ENCODE results near the gene RBCK1. TPM values are rescaled to one million over a fixed set of nuclear protein-coding genes. Genes with fewer than 3 reads are reported as not detected.

The RBCK1 gene
- total and polyA plus RNA-seq, 9 donors: 53.5 to 86.9 (median 76.6) TPM

GRCh38 chr20:469746-470490 lies 61.8 kb downstream of the RBCK1 start:
- TF ChIP-seq, protein P1, sequence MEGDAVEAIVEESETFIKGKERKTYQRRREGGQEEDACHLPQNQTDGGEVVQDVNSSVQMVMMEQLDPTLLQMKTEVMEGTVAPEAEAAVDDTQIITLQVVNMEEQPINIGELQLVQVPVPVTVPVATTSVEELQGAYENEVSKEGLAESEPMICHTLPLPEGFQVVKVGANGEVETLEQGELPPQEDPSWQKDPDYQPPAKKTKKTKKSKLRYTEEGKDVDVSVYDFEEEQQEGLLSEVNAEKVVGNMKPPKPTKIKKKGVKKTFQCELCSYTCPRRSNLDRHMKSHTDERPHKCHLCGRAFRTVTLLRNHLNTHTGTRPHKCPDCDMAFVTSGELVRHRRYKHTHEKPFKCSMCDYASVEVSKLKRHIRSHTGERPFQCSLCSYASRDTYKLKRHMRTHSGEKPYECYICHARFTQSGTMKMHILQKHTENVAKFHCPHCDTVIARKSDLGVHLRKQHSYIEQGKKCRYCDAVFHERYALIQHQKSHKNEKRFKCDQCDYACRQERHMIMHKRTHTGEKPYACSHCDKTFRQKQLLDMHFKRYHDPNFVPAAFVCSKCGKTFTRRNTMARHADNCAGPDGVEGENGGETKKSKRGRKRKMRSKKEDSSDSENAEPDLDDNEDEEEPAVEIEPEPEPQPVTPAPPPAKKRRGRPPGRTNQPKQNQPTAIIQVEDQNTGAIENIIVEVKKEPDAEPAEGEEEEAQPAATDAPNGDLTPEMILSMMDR (IDR thresholded peaks at IDR 0.05): no peak
- TF ChIP-seq POLR2A (IDR thresholded peaks at IDR 0.05) (no peak), EP300 (IDR thresholded peaks at IDR 0.05) (no peak)
- no peak overlapping the region for H3K27ac ChIP-seq
- 60 to 77% (median 68%) methylated on average over 8 of the region's 8 CpGs for WGBS, 3 donors
- H3K36me3 ChIP-seq: no peaks in the 10 kb centered on the region
- H3K4me1 ChIP-seq (ENCODE audit: insufficient read depth): no peaks in the 10 kb centered on the region
- H3K4me3 ChIP-seq: no peak overlapping the region
- no peaks in the 10 kb centered on the region for H3K9me3 ChIP-seq
- no peaks in the 10 kb centered on the region for H3K27me3 ChIP-seq
- no peak for DNase-seq
- intact Hi-C loops (cut with DNase I): loop anchor here in 1 of 4 donors (10.0 kb wide), 1 partner anchor 65 kb away; the partner anchor contains the start of gene RBCK1

GRCh38 chr20:472137-472846 lies 64.2 kb downstream of the RBCK1 start:
- H3K27ac ChIP-seq: no peak overlapping the region
- intact Hi-C loops (cut with DNase I): no loop called here
- no peak for TF ChIP-seq EP300 (IDR thresholded peaks at IDR 0.05)
- TF ChIP-seq, protein P1 (IDR thresholded peaks at IDR 0.05): no peak
- no peak for TF ChIP-seq POLR2A (IDR thresholded peaks at IDR 0.05)
- H3K9me3 ChIP-seq: no peaks in the 10 kb centered on the region
- H3K36me3 ChIP-seq: no peaks in the 10 kb centered on the region
- DNase-seq: no peak
- 88 to 95% (median 89%) methylated on average over 9 of the region's 9 CpGs for WGBS, 3 donors
- no peaks in the 10 kb centered on the region for H3K27me3 ChIP-seq
- H3K4me3 ChIP-seq: no peak overlapping the region
- no peaks in the 10 kb centered on the region for H3K4me1 ChIP-seq (ENCODE audit: insufficient read depth)

DNA sequence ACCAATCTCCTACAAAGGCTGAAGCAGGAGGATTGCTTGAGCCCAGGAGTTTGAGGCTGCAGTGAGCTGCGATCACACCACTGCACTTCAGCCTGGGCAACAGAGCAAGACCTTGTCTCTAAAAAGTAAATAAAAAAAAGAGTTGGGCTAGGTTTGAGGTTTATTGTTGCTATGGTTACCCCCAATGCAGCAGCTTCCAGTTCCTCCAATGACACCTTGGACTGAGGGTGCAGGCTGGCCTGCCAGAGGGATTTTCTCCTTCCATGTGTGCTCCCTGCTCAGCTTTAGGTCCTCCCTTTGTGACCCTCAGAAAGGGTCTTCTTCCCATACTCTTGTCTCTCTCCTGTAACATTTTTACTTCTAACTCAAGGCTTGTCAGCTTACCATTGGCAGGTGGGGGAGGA lies 64.8 kb downstream of the RBCK1 start:
- no peak for DNase-seq
- Histone ChIP-seq H3K4me1 (ENCODE audit: insufficient read depth) (no peaks in the 10 kb centered on the region), H3K9me3 (no peaks in the 10 kb centered on the region), H3K27me3 (no peaks in the 10 kb centered on the region), H3K4me3 (no peak overlapping the region), H3K27ac (no peak overlapping the region), H3K36me3 (no peaks in the 10 kb centered on the region)
- TF ChIP-seq POLR2A (IDR thresholded peaks at IDR 0.05) (no peak), EP300 (IDR thresholded peaks at IDR 0.05) (no peak)
- TF ChIP-seq, protein P1 (IDR thresholded peaks at IDR 0.05): no peak
- WGBS, 3 donors: 89 to 100% (median 100%) methylated on average over 1 of the region's 1 CpG
- intact Hi-C loops (cut with DNase I): no loop called here

DNA sequence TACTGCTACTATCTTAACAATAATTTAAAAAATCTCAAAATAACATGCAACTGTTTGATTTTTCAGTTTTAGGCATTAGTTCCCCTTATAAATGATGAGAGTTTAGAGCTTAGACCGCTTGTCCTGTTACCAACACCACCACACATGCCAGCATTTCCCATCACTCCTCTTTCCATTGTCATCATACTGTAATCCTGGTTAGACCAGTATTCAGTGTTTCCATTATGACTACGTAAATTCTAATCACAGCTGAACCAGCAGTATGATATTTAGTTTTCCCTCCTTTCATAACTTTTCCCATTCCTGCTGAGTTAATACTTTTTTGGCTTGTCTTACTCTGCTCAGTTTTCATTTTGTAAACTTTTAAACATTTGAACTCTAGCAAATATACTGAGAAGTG lies 66.5 kb downstream of the RBCK1 start:
- no peak overlapping the region for H3K27ac ChIP-seq
- H3K4me1 ChIP-seq (ENCODE audit: insufficient read depth): no peaks in the 10 kb centered on the region
- WGBS, 3 donors: 63 to 77% (median 72%) methylated on average over 2 of the region's 2 CpGs
- TF ChIP-seq, protein P1 (IDR thresholded peaks at IDR 0.05): no peak
- TF ChIP-seq EP300 (IDR thresholded peaks at IDR 0.05) (no peak), POLR2A (IDR thresholded peaks at IDR 0.05) (no peak)
- no peaks in the 10 kb centered on the region for H3K27me3 ChIP-seq
- no peaks in the 10 kb centered on the region for H3K9me3 ChIP-seq
- no peak overlapping the region for H3K4me3 ChIP-seq
- DNase-seq: no peak
- no peaks in the 10 kb centered on the region for H3K36me3 ChIP-seq
- intact Hi-C loops (cut with DNase I): no loop called here

Data from ovary (tissue), 9 donors.